A549 (cell line): ENCODE measurements around the gene HSD11B2. TPM values are rescaled to one million over a fixed set of nuclear protein-coding genes. Genes with fewer than 3 reads are reported as not detected.

ENCODE experiments used
- ATAC-seq, 2 experiments: fragments of 200-7000 bp in 1 of 2; fragments of >200 bp in 1 of 2; cut with Nextera tagmentation in 1 of 2; cut with Tn5 transposase in 1 of 2; 3 replicates each; pipeline versions ENCODE4 v1.8.0 to v1.9.1; 2018 to 2020; ENCODE audit warnings: mild to moderate bottlenecking in 1 of 2, moderate library complexity in 1 of 2
- CTCF ChIA-PET: fragments of 300-600 bp; sonication (Branson Sonifier 250); formaldehyde crosslinking; extraction: SDS; loops from one replicate; lab custom pipeline; 2021; ENCODE audit warnings: antibody characterized with exemption, inconsistent platforms; lab: Yijun Ruan, JAX
- POLR2A ChIA-PET: fragments of 350-600 bp; formaldehyde crosslinking; extraction: SDS; loops from one replicate; lab custom pipeline; 2021; ENCODE audit warnings: antibody characterized with exemption, inconsistent platforms; lab: Yijun Ruan, JAX
- DNase-seq, 2 experiments: peaks; one replicate each; pipeline versions ENCODE4 v3.0.0 to v3.0.0-alpha.2; 2011 to 2016; ENCODE audit warnings: low read depth in 1 of 2, low spot score in 1 of 2
- FAIRE-seq: peaks from 2 replicates; lab custom pipeline; 2011; peaks lifted over from hg19 to GRCh38; lab: Jason Lieb, UNC
- H3K27ac ChIP-seq, 2 experiments: fragments of >200 bp; sonication (Bioruptor Twin); formaldehyde crosslinking; 3 replicates each; pipeline ENCODE4 v1.5.1; 2016 to 2017
- H3K4me1 ChIP-seq: fragments of >200 bp; sonication (Bioruptor Twin); formaldehyde crosslinking; 3 replicates; pipeline ENCODE4 v1.6.1; 2016
- H3K4me2 ChIP-seq: fragments of >200 bp; sonication (Bioruptor Twin); formaldehyde crosslinking; 3 replicates; pipeline ENCODE4 v1.6.1; 2016
- H3K4me3 ChIP-seq: fragments of >200 bp; sonication (Bioruptor Twin); formaldehyde crosslinking; 3 replicates; pipeline ENCODE4 v1.5.1; 2016
- H3K9me3 ChIP-seq: fragments of >200 bp; sonication (Bioruptor Twin); formaldehyde crosslinking; 3 replicates; pipeline ENCODE4 v1.6.1; 2016
- CBX2 ChIP-seq: fragments of 200-600 bp; sonication (generic); IDR thresholded peaks from 2 replicates; pipeline ENCODE4 v1.6.1; 2016; ENCODE audit warnings: low read depth, mild to moderate bottlenecking, borderline replicate concordance
- CEBPB ChIP-seq, 2 experiments: fragments of >200 bp in 1 of 2; sonication (Bioruptor Twin) in 1 of 2; formaldehyde crosslinking in 1 of 2; IDR thresholded peaks; 2 replicates each; pipeline ENCODE4 v1.6.1; 2012 to 2016
- CHD2 ChIP-seq: fragments of 150-350 bp; IDR thresholded peaks from 2 replicates; pipeline ENCODE4 v1.6.1; 2014; ENCODE audit warnings: low read length; ENCODE audit not compliant: partially characterized antibody
- CHD4 ChIP-seq: fragments of 200-600 bp; sonication (generic); IDR thresholded peaks from 2 replicates; pipeline ENCODE4 v1.6.1; 2016; ENCODE audit warnings: antibody characterized with exemption, mild to moderate bottlenecking, borderline replicate concordance
- ESRRA ChIP-seq: fragments of 150-350 bp; IDR thresholded peaks from 2 replicates; pipeline ENCODE4 v1.6.1; 2014; ENCODE audit warnings: mild to moderate bottlenecking, low read length, borderline replicate concordance
- FOSL2 ChIP-seq, 2 experiments: fragments of 450-650 bp in 1 of 2; fragments of >200 bp in 1 of 2; sonication (Bioruptor Twin) in 1 of 2; formaldehyde crosslinking; IDR thresholded peaks; 2 replicates each; pipeline versions ENCODE4 v1.5.0 to v1.6.1; 2016 to 2020; ENCODE audit warnings: mild to moderate bottlenecking in 1 of 2, moderate library complexity in 1 of 2
- FOXS1 ChIP-seq: fragments of 250-450 bp; sonication (Bioruptor Pico); IDR thresholded peaks from 2 replicates; pipeline ENCODE4 v1.5.0; 2020; ENCODE audit warnings: mild to moderate bottlenecking, moderate library complexity
- HDAC2 ChIP-seq: fragments of 200-600 bp; sonication (generic); IDR thresholded peaks from 2 replicates; pipeline ENCODE4 v1.6.1; 2016
- HOXB13 ChIP-seq: fragments of 250-450 bp; sonication (Bioruptor Pico); IDR thresholded peaks from 2 replicates; pipeline ENCODE4 v1.5.0; 2020; ENCODE audit warnings: low read depth, mild to moderate bottlenecking, moderate library complexity
- JUN ChIP-seq, 2 experiments: fragments of >200 bp; sonication (Bioruptor Twin); formaldehyde crosslinking; IDR thresholded peaks; 2 replicates in 1 of 2; 3 replicates in 1 of 2; pipeline ENCODE4 v1.6.1; 2016 to 2017
- KDM1A ChIP-seq: fragments of 200-600 bp; sonication (generic); IDR thresholded peaks from 2 replicates; pipeline ENCODE4 v1.6.1; 2016; ENCODE audit warnings: low read depth, mild to moderate bottlenecking
- KDM5A ChIP-seq: fragments of 200-600 bp; sonication (generic); IDR thresholded peaks from 2 replicates; pipeline ENCODE4 v1.6.1; 2016; ENCODE audit warnings: antibody characterized with exemption, mild to moderate bottlenecking
- MAX ChIP-seq: IDR thresholded peaks from 2 replicates; pipeline ENCODE4 v1.6.1; 2012
- NFE2L2 ChIP-seq: fragments of 150-350 bp; conservative IDR thresholded peaks from 2 replicates; pipeline ENCODE4 v1.6.1; 2014; ENCODE audit warnings: low read length
- NR3C1 ChIP-seq: fragments of >200 bp; sonication (Bioruptor Twin); formaldehyde crosslinking; IDR thresholded peaks from 3 replicates; pipeline ENCODE4 v1.6.1; 2017
- PBX3 ChIP-seq: IDR thresholded peaks from 2 replicates; pipeline ENCODE4 v1.6.1; 2012
- RFX5 ChIP-seq: fragments of 450-650 bp; IDR thresholded peaks from 2 replicates; pipeline ENCODE4 v1.7.1; 2014; ENCODE audit warnings: antibody characterized with exemption, mild to moderate bottlenecking, moderate library complexity
- RNF2 ChIP-seq: fragments of 200-600 bp; sonication (generic); IDR thresholded peaks from 2 replicates; pipeline ENCODE4 v1.6.1; 2016; ENCODE audit warnings: low read depth, mild to moderate bottlenecking, antibody characterized with exemption, moderate library complexity, borderline replicate concordance
- SREBF2 ChIP-seq: fragments of 450-650 bp; IDR thresholded peaks from 2 replicates; pipeline ENCODE4 v1.6.1; 2014; ENCODE audit warnings: mild to moderate bottlenecking, moderate library complexity
- TFCP2L1 ChIP-seq: fragments of 250-450 bp; sonication (Bioruptor Pico); IDR thresholded peaks from 2 replicates; pipeline ENCODE4 v1.5.0; 2021; ENCODE audit warnings: mild to moderate bottlenecking
- TP53 ChIP-seq: fragments of 250-450 bp; sonication (Bioruptor Pico); IDR thresholded peaks from 2 replicates; pipeline ENCODE4 v1.5.0; 2021; ENCODE audit warnings: mild to moderate bottlenecking, moderate library complexity
- ZFP36 ChIP-seq: fragments of 450-650 bp; IDR thresholded peaks from 2 replicates; pipeline ENCODE4 v1.6.1; 2014; ENCODE audit warnings: borderline replicate concordance; ENCODE audit not compliant: partially characterized antibody
- ZSCAN20 ChIP-seq: fragments of 250-450 bp; sonication (Bioruptor Pico); IDR thresholded peaks from 2 replicates; pipeline ENCODE4 v1.8.0; 2022; ENCODE audit warnings: mild to moderate bottlenecking, moderate library complexity
- WGBS: methylation state at CpG from one replicate; pipeline ENCODE4 v1.1.6; 2017; ENCODE audit errors: missing lambda C conversion rate; 5-methylcytosine and 5-hydroxymethylcytosine counted together
- polyA plus RNA-seq, 4 experiments: library from polyadenylated mRNA; depleted of rRNA in 3 of 4; stranded (reverse); fragments of >200 nt; fragmentation: RNase III in 1 of 4; extraction: RNeasy Plus Mini Kit Qiagen cat#74134 plus additional on column Dnase treatment in 1 of 4; gene quantifications; 2 replicates in 3 of 4; 3 replicates in 1 of 4; pipeline ENCODE4 v1.2.3, GENCODE V29; 2011 to 2017
- TF ChIP-seq, protein P1 (sequence below): fragments of >200 bp; sonication (Bioruptor Twin); formaldehyde crosslinking; IDR thresholded peaks from 3 replicates; pipeline ENCODE4 v1.5.1; 2016
- TF ChIP-seq, protein P2 (sequence below): fragments of >200 bp; sonication (Bioruptor Twin); formaldehyde crosslinking; IDR thresholded peaks from 3 replicates; pipeline ENCODE4 v1.6.1; 2016

HSD11B2 gene
- polyA plus RNA-seq, 2 of the 4 experiments (the other 2 are of a cell fraction): 0.53 to 1.6 TPM

GRCh38 chr16:67397812-67398545 lies 32.9 kb upstream of the HSD11B2 start:
- 86% methylated on average over 17 of the region's 22 CpGs for WGBS
- TF ChIP-seq FOSL2 (IDR thresholded peaks at IDR 0.05) (no peak), FOSL2 (CRISPR knock-in tag; IDR thresholded peaks at IDR 0.05) (no peak), CHD4 (no peak), ESRRA (no peak), MAX (no peak), TFCP2L1 (CRISPR knock-in tag) (no peak), ZSCAN20 (no peak), NFE2L2 (no peak), CEBPB (IDR thresholded peaks at IDR 0.05) (no peak), RNF2 (no peak), CHD2 (no peak), HDAC2 (no peak), PBX3 (no peak), KDM5A (no peak)
- TF ChIP-seq, protein P1, sequence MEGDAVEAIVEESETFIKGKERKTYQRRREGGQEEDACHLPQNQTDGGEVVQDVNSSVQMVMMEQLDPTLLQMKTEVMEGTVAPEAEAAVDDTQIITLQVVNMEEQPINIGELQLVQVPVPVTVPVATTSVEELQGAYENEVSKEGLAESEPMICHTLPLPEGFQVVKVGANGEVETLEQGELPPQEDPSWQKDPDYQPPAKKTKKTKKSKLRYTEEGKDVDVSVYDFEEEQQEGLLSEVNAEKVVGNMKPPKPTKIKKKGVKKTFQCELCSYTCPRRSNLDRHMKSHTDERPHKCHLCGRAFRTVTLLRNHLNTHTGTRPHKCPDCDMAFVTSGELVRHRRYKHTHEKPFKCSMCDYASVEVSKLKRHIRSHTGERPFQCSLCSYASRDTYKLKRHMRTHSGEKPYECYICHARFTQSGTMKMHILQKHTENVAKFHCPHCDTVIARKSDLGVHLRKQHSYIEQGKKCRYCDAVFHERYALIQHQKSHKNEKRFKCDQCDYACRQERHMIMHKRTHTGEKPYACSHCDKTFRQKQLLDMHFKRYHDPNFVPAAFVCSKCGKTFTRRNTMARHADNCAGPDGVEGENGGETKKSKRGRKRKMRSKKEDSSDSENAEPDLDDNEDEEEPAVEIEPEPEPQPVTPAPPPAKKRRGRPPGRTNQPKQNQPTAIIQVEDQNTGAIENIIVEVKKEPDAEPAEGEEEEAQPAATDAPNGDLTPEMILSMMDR: no peak
- TF ChIP-seq, protein P2, sequence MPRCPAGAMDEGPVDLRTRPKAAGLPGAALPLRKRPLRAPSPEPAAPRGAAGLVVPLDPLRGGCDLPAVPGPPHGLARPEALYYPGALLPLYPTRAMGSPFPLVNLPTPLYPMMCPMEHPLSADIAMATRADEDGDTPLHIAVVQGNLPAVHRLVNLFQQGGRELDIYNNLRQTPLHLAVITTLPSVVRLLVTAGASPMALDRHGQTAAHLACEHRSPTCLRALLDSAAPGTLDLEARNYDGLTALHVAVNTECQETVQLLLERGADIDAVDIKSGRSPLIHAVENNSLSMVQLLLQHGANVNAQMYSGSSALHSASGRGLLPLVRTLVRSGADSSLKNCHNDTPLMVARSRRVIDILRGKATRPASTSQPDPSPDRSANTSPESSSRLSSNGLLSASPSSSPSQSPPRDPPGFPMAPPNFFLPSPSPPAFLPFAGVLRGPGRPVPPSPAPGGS: no peak
- H3K4me2 ChIP-seq: no peak overlapping the region
- H3K4me1 ChIP-seq: peaks cover 15% of the 10 kb centered on the region
- DNase-seq (no peak), FAIRE-seq (no peak), ATAC-seq (no peak)
- H3K27ac ChIP-seq: no peak overlapping the region
- CTCF ChIA-PET: interaction anchor here (0.5 to 3.7 kb wide), 12 partner anchors 10 to 138 kb away, joined by 3 to 34 read pairs (median 4); partner anchors contain the start of genes PLEKHG4 and ZDHHC1
- H3K4me3 ChIP-seq: no peak overlapping the region
- no peaks in the 10 kb centered on the region for H3K9me3 ChIP-seq
- POLR2A ChIA-PET: interaction anchor here (0.6 kb wide), 1 partner anchor 112 kb away, joined by 3 read pairs; no protein-coding TSS in a partner anchor

- H3K4me3 ChIP-seq: no peak overlapping the region
- FAIRE-seq (no peak), DNase-seq (no peak), ATAC-seq (peak in 1 of 2 experiments; percentile 4; a peak in 2 of 6 replicates)
- no peaks in the 10 kb centered on the region for H3K9me3 ChIP-seq
- H3K27ac ChIP-seq: no peak overlapping the region
- no peak overlapping the region for H3K4me2 ChIP-seq
- CTCF ChIA-PET: interaction anchor here (0.5 to 4.1 kb wide), 19 partner anchors 9 to 138 kb away, joined by 3 to 34 read pairs (median 7); partner anchors contain the start of genes KCTD19, LRRC36, PLEKHG4 and ZDHHC1
- POLR2A ChIA-PET: interaction anchor here (0.6 kb wide), 1 partner anchor 113 kb away, joined by 3 read pairs; no protein-coding TSS in a partner anchor
- WGBS: 90% methylated on average over 18 of the region's 19 CpGs
- no peak for TF ChIP-seq RFX5
- no peak for TF ChIP-seq KDM1A
- TF ChIP-seq JUN (IDR thresholded peaks at IDR 0.05): no peak
- no peak for TF ChIP-seq FOSL2 (IDR thresholded peaks at IDR 0.05)
- no peak for TF ChIP-seq FOSL2 (CRISPR knock-in tag; IDR thresholded peaks at IDR 0.05)
- TF ChIP-seq KDM5A: no peak
- no peak for TF ChIP-seq CBX2
- no peak for TF ChIP-seq CHD2
- no peak for TF ChIP-seq SREBF2
- no peak for TF ChIP-seq HOXB13
- TF ChIP-seq PBX3: no peak
- no peak for TF ChIP-seq FOXS1 (CRISPR knock-in tag)
- no peak for TF ChIP-seq TP53 (CRISPR knock-in tag)
- TF ChIP-seq ZFP36: no peak
- no peak for TF ChIP-seq TFCP2L1 (CRISPR knock-in tag)
- TF ChIP-seq NR3C1: no peak
- H3K4me1 ChIP-seq: peaks cover 15% of the 10 kb centered on the region
Measured at GRCh38 chr16:67398546-67399217, 32.2 kb upstream of the HSD11B2 start.
